LoVo (cell line): ENCODE measurements around the gene DGLUCY.
"Not testable (repeated sequence)": the region's sequence is repeated elsewhere in the genome, so short reads cannot be mapped to it uniquely, and the experiment has no call there.

Experiments used
- DNase-seq: peaks from one replicate; pipeline ENCODE4 v3.0.0-alpha.2; 2016; ENCODE audit warnings: low spot score

The DGLUCY gene

GRCh38 chr14:91261986-91262549 is 148.2 kb downstream of the DGLUCY start:
- DNase-seq, result no peak

GRCh38 chr14:91263329-91263728 is 149.5 kb downstream of the DGLUCY start:
- no peak for DNase-seq

GRCh38 chr14:91264151-91265150 is 150.6 kb downstream of the DGLUCY start:
- DNase-seq, result no peak

- no peak for DNase-seq
Observed at GRCh38 chr14:91265404-91265803, 151.5 kb downstream of the DGLUCY start.

GRCh38 chr14:91266276-91266675 is 152.4 kb downstream of the DGLUCY start:
- not testable (repeated sequence) for DNase-seq

GRCh38 chr14:91267965-91268437 is 154.1 kb downstream of the DGLUCY start:
- no peak for DNase-seq

GRCh38 chr14:91269076-91269991 is 155.5 kb downstream of the DGLUCY start:
- no peak for DNase-seq

GRCh38 chr14:91270188-91270587 is 156.3 kb downstream of the DGLUCY start:
- no peak for DNase-seq

GRCh38 chr14:91270619-91271018 is 156.7 kb downstream of the DGLUCY start:
- no peak for DNase-seq

GRCh38 chr14:91271639-91272038 is 157.8 kb downstream of the DGLUCY start:
- DNase-seq, result no peak

GRCh38 chr14:91272341-91273272 is 158.7 kb downstream of the DGLUCY start:
- DNase-seq, result no peak

- DNase-seq, result no peak
Observed at GRCh38 chr14:91273273-91273884, 159.5 kb downstream of the DGLUCY start.

GRCh38 chr14:91273885-91274273 is 160.0 kb downstream of the DGLUCY start:
- no peak for DNase-seq

- DNase-seq, result no peak
Observed at GRCh38 chr14:91274796-91275195, 160.9 kb downstream of the DGLUCY start.
